ENCODE results near the gene ARHGAP26.

- TF ChIP-seq, protein P1, sequence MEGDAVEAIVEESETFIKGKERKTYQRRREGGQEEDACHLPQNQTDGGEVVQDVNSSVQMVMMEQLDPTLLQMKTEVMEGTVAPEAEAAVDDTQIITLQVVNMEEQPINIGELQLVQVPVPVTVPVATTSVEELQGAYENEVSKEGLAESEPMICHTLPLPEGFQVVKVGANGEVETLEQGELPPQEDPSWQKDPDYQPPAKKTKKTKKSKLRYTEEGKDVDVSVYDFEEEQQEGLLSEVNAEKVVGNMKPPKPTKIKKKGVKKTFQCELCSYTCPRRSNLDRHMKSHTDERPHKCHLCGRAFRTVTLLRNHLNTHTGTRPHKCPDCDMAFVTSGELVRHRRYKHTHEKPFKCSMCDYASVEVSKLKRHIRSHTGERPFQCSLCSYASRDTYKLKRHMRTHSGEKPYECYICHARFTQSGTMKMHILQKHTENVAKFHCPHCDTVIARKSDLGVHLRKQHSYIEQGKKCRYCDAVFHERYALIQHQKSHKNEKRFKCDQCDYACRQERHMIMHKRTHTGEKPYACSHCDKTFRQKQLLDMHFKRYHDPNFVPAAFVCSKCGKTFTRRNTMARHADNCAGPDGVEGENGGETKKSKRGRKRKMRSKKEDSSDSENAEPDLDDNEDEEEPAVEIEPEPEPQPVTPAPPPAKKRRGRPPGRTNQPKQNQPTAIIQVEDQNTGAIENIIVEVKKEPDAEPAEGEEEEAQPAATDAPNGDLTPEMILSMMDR (optimal IDR thresholded peaks at IDR 0.05 in 1 of 3, IDR thresholded peaks at IDR 0.05 in 1 of 3, conservative IDR thresholded peaks at IDR 0.05 in 1 of 3; ENCODE audit: extremely low read depth in 1 of 3, insufficient read depth in 2 of 3, low read length in 3 of 3) = peak in 1 of 3 experiments; percentile 77
- no peak for TF ChIP-seq EZH2 (IDR thresholded peaks at IDR 0.05; ENCODE audit: low read length)
These were observed 336.0 kb downstream of the ARHGAP26 start for GRCh38 chr5:143106174-143106573.

Data from keratinocyte (primary cell).